ENCODE results near the gene LBR.
"Not testable (repeated sequence)": the region's sequence is repeated elsewhere in the genome, so short reads cannot be mapped to it uniquely, and the experiment has no call there.

LBR gene

GRCh38 chr1:225396357-225396756 is 31.5 kb downstream of the LBR start:
- no CpG with 5 or more reads among the region's 2 CpGs for WGBS (ENCODE audit: extremely low coverage, insufficient coverage, low lambda C conversion rate)

GRCh38 chr1:225389843-225390242 is 38.0 kb downstream of the LBR start:
- H2BK120ac ChIP-seq (ENCODE audit: low read depth, low read length) = no peak overlapping the region
- no peak overlapping the region for H3K9ac ChIP-seq (ENCODE audit: low read length)
- no peak overlapping the region for H2BK5ac ChIP-seq (ENCODE audit: low read length)
- peaks cover 2% of the 10 kb centered on the region for H3K4me1 ChIP-seq (ENCODE audit: control insufficient read depth, low read depth, low read length)
- no CpG with 5 or more reads among the region's 4 CpGs for WGBS (ENCODE audit: extremely low coverage, insufficient coverage, low lambda C conversion rate)
- no peak for DNase-seq
- H2BK15ac ChIP-seq (replicated peaks; ENCODE audit: low read depth) = no peak overlapping the region
- no peaks in the 10 kb centered on the region for H3K27me3 ChIP-seq (ENCODE audit: insufficient read depth, low read length, poor library complexity)
- H4K5ac ChIP-seq (ENCODE audit: low read length) = no peak overlapping the region
- no peak overlapping the region for H3K56ac ChIP-seq (ENCODE audit: low read length)
- H3K4me2 ChIP-seq (ENCODE audit: low read length) = no peak overlapping the region
- H3K79me2 ChIP-seq (ENCODE audit: control insufficient read depth, insufficient read depth, low read length) = no peaks in the 10 kb centered on the region
- H2AK5ac ChIP-seq (ENCODE audit: low read length) = no peak overlapping the region
- H4K8ac ChIP-seq (ENCODE audit: low read depth, low read length) = no peak overlapping the region
- no peak overlapping the region for H3K18ac ChIP-seq (ENCODE audit: low read length)
- no peaks in the 10 kb centered on the region for H3K79me1 ChIP-seq (ENCODE audit: low read length)
- H3K23ac ChIP-seq (ENCODE audit: low read length) = no peak overlapping the region
- H3K4me3 ChIP-seq (ENCODE audit: low read length) = no peak overlapping the region
- no peak overlapping the region for H3K27ac ChIP-seq (ENCODE audit: low read depth, low read length)
- no peaks in the 10 kb centered on the region for H3K36me3 ChIP-seq (ENCODE audit: control insufficient read depth, insufficient read depth, low read length)
- H3K4ac ChIP-seq (ENCODE audit: low read depth, low read length) = no peak overlapping the region

More at GRCh38 chr1:225396357-225396756, 31.5 kb downstream of the LBR start:
- no peak overlapping the region for H2BK5ac ChIP-seq (ENCODE audit: low read length)
- H3K36me3 ChIP-seq (ENCODE audit: control insufficient read depth, insufficient read depth, low read length) = peaks cover 5% of the 10 kb centered on the region
- H3K4me2 ChIP-seq (ENCODE audit: low read length) = no peak overlapping the region
- no peak overlapping the region for H3K27ac ChIP-seq (ENCODE audit: low read depth, low read length)
- H3K27me3 ChIP-seq (ENCODE audit: insufficient read depth, low read length, poor library complexity) = no peaks in the 10 kb centered on the region
- no peak overlapping the region for H2BK120ac ChIP-seq (ENCODE audit: low read depth, low read length)
- H3K23ac ChIP-seq (ENCODE audit: low read length) = no peak overlapping the region
- no peak overlapping the region for H3K18ac ChIP-seq (ENCODE audit: low read length)
- no peak overlapping the region for H3K9ac ChIP-seq (ENCODE audit: low read length)
- H2AK5ac ChIP-seq (ENCODE audit: low read length) = no peak overlapping the region
- peaks cover 4% of the 10 kb centered on the region for H3K79me1 ChIP-seq (ENCODE audit: low read length)
- DNase-seq = no peak
- H3K56ac ChIP-seq (ENCODE audit: low read length) = no peak overlapping the region
- H3K4ac ChIP-seq (ENCODE audit: low read depth, low read length) = no peak overlapping the region
- H4K5ac ChIP-seq (ENCODE audit: low read length) = no peak overlapping the region
- H2BK15ac ChIP-seq (replicated peaks; ENCODE audit: low read depth) = no peak overlapping the region
- no peaks in the 10 kb centered on the region for H3K4me1 ChIP-seq (ENCODE audit: control insufficient read depth, low read depth, low read length)
- no peak overlapping the region for H3K4me3 ChIP-seq (ENCODE audit: low read length)
- H3K79me2 ChIP-seq (ENCODE audit: control insufficient read depth, insufficient read depth, low read length) = no peaks in the 10 kb centered on the region
- H4K8ac ChIP-seq (ENCODE audit: low read depth, low read length) = no peak overlapping the region

GRCh38 chr1:225388372-225388771 is 39.5 kb downstream of the LBR start:
- no peak overlapping the region for H3K23ac ChIP-seq (ENCODE audit: low read length)
- no peak overlapping the region for H2AK5ac ChIP-seq (ENCODE audit: low read length)
- no peak overlapping the region for H3K27ac ChIP-seq (ENCODE audit: low read depth, low read length)
- H2BK120ac ChIP-seq (ENCODE audit: low read depth, low read length) = no peak overlapping the region
- no peak overlapping the region for H4K5ac ChIP-seq (ENCODE audit: low read length)
- no peak overlapping the region for H3K4me2 ChIP-seq (ENCODE audit: low read length)
- H2BK5ac ChIP-seq (ENCODE audit: low read length) = no peak overlapping the region
- H3K56ac ChIP-seq (ENCODE audit: low read length) = no peak overlapping the region
- no CpG with 5 or more reads among the region's 4 CpGs for WGBS (ENCODE audit: extremely low coverage, insufficient coverage, low lambda C conversion rate)
- H4K8ac ChIP-seq (ENCODE audit: low read depth, low read length) = no peak overlapping the region
- no peak overlapping the region for H3K18ac ChIP-seq (ENCODE audit: low read length)
- H2BK15ac ChIP-seq (replicated peaks; ENCODE audit: low read depth) = no peak overlapping the region
- no peak overlapping the region for H3K9ac ChIP-seq (ENCODE audit: low read length)
- no peaks in the 10 kb centered on the region for H3K79me2 ChIP-seq (ENCODE audit: control insufficient read depth, insufficient read depth, low read length)
- DNase-seq = peak; percentile 46
- H3K4ac ChIP-seq (ENCODE audit: low read depth, low read length) = no peak overlapping the region
- H3K79me1 ChIP-seq (ENCODE audit: low read length) = no peaks in the 10 kb centered on the region
- H3K36me3 ChIP-seq (ENCODE audit: control insufficient read depth, insufficient read depth, low read length) = no peaks in the 10 kb centered on the region
- no peaks in the 10 kb centered on the region for H3K27me3 ChIP-seq (ENCODE audit: insufficient read depth, low read length, poor library complexity)
- no peak overlapping the region for H3K4me3 ChIP-seq (ENCODE audit: low read length)
- H3K4me1 ChIP-seq (ENCODE audit: control insufficient read depth, low read depth, low read length) = peaks cover 2% of the 10 kb centered on the region

- not testable (repeated sequence) for H3K4me2 ChIP-seq (ENCODE audit: low read length); H3K4ac ChIP-seq (ENCODE audit: low read depth, low read length); H3K23ac ChIP-seq (ENCODE audit: low read length); H2AK5ac ChIP-seq (ENCODE audit: low read length); H2BK5ac ChIP-seq (ENCODE audit: low read length); DNase-seq; H4K8ac ChIP-seq (ENCODE audit: low read depth, low read length); H3K56ac ChIP-seq (ENCODE audit: low read length); H3K36me3 ChIP-seq (ENCODE audit: control insufficient read depth, insufficient read depth, low read length); H2BK120ac ChIP-seq (ENCODE audit: low read depth, low read length); H4K5ac ChIP-seq (ENCODE audit: low read length); H3K4me3 ChIP-seq (ENCODE audit: low read length); H3K27me3 ChIP-seq (ENCODE audit: insufficient read depth, low read length, poor library complexity); H2BK15ac ChIP-seq (replicated peaks; ENCODE audit: low read depth); H3K79me2 ChIP-seq (ENCODE audit: control insufficient read depth, insufficient read depth, low read length); H3K4me1 ChIP-seq (ENCODE audit: control insufficient read depth, low read depth, low read length); H3K79me1 ChIP-seq (ENCODE audit: low read length); H3K27ac ChIP-seq (ENCODE audit: low read depth, low read length); H3K18ac ChIP-seq (ENCODE audit: low read length); H3K9ac ChIP-seq (ENCODE audit: low read length)
- no CpG with 5 or more reads among the region's 3 CpGs for WGBS (ENCODE audit: extremely low coverage, insufficient coverage, low lambda C conversion rate)
These were observed 41.0 kb downstream of the LBR start for GRCh38 chr1:225386860-225387259.

- Histone ChIP-seq H3K27me3 (ENCODE audit: insufficient read depth, low read length, poor library complexity) (no peaks in the 10 kb centered on the region), H3K79me1 (ENCODE audit: low read length) (no peaks in the 10 kb centered on the region), H3K18ac (ENCODE audit: low read length) (no peak overlapping the region), H3K4me2 (ENCODE audit: low read length) (no peak overlapping the region), H2BK120ac (ENCODE audit: low read depth, low read length) (no peak overlapping the region), H2AK5ac (ENCODE audit: low read length) (no peak overlapping the region), H4K8ac (ENCODE audit: low read depth, low read length) (no peak overlapping the region), H3K79me2 (ENCODE audit: control insufficient read depth, insufficient read depth, low read length) (no peaks in the 10 kb centered on the region), H2BK15ac (replicated peaks; ENCODE audit: low read depth) (no peak overlapping the region), H3K9ac (ENCODE audit: low read length) (no peak overlapping the region), H3K23ac (ENCODE audit: low read length) (no peak overlapping the region), H3K4me3 (ENCODE audit: low read length) (no peak overlapping the region), H3K56ac (ENCODE audit: low read length) (no peak overlapping the region), H3K4me1 (ENCODE audit: control insufficient read depth, low read depth, low read length) (no peaks in the 10 kb centered on the region), H3K36me3 (ENCODE audit: control insufficient read depth, insufficient read depth, low read length) (no peaks in the 10 kb centered on the region), H3K27ac (ENCODE audit: low read depth, low read length) (no peak overlapping the region), H4K5ac (ENCODE audit: low read length) (no peak overlapping the region), H3K4ac (ENCODE audit: low read depth, low read length) (no peak overlapping the region), H2BK5ac (ENCODE audit: low read length) (no peak overlapping the region)
- no CpG with 5 or more reads among the region's 1 CpG for WGBS (ENCODE audit: extremely low coverage, insufficient coverage, low lambda C conversion rate)
- no peak for DNase-seq
These were observed 47.1 kb downstream of the LBR start for GRCh38 chr1:225380691-225381090.

- no CpG with 5 or more reads among the region's 10 CpGs for WGBS (ENCODE audit: extremely low coverage, insufficient coverage, low lambda C conversion rate)
- no peaks in the 10 kb centered on the region for H3K36me3 ChIP-seq (ENCODE audit: control insufficient read depth, insufficient read depth, low read length)
- H2BK15ac ChIP-seq (replicated peaks; ENCODE audit: low read depth) = no peak overlapping the region
These were observed 49.0 kb downstream of the LBR start for GRCh38 chr1:225378880-225379279.

More at GRCh38 chr1:225378880-225379279, 49.0 kb downstream of the LBR start:
- Histone ChIP-seq H3K27ac (ENCODE audit: low read depth, low read length) (no peak overlapping the region), H3K4me3 (ENCODE audit: low read length) (no peak overlapping the region), H3K4me2 (ENCODE audit: low read length) (no peak overlapping the region), H3K18ac (ENCODE audit: low read length) (no peak overlapping the region), H3K56ac (ENCODE audit: low read length) (no peak overlapping the region), H3K9ac (ENCODE audit: low read length) (no peak overlapping the region), H4K8ac (ENCODE audit: low read depth, low read length) (no peak overlapping the region), H3K23ac (ENCODE audit: low read length) (no peak overlapping the region), H4K5ac (ENCODE audit: low read length) (no peak overlapping the region), H2BK5ac (ENCODE audit: low read length) (no peak overlapping the region), H3K27me3 (ENCODE audit: insufficient read depth, low read length, poor library complexity) (no peaks in the 10 kb centered on the region), H2AK5ac (ENCODE audit: low read length) (no peak overlapping the region), H3K79me2 (ENCODE audit: control insufficient read depth, insufficient read depth, low read length) (no peaks in the 10 kb centered on the region), H3K79me1 (ENCODE audit: low read length) (no peaks in the 10 kb centered on the region), H3K4me1 (ENCODE audit: control insufficient read depth, low read depth, low read length) (no peaks in the 10 kb centered on the region), H2BK120ac (ENCODE audit: low read depth, low read length) (no peak overlapping the region), H3K4ac (ENCODE audit: low read depth, low read length) (no peak overlapping the region)
- DNase-seq = peak; percentile 98
